ENCODE results near the gene IVD.

DNA sequence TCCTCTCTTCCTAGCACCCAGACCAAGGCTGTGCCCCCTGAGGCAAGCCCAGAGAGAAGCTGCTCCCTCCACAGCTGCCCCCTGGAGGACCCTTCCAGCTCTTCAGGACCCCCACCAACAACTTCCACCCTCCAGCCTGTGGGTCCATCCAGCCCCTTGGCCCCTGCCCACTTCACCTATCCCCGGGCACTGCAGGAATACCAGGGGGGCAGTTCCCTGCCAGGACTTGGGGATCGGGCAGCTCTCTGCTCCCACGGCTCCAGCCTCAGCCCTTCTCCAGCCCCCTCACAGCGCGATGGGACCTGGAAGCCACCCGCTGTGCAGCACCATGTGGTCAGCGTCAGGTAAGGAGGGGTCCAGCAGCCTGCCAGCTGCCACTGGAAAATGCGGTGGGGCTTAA is 42.0 kb upstream of the IVD start:
- TF ChIP-seq, protein P1, sequence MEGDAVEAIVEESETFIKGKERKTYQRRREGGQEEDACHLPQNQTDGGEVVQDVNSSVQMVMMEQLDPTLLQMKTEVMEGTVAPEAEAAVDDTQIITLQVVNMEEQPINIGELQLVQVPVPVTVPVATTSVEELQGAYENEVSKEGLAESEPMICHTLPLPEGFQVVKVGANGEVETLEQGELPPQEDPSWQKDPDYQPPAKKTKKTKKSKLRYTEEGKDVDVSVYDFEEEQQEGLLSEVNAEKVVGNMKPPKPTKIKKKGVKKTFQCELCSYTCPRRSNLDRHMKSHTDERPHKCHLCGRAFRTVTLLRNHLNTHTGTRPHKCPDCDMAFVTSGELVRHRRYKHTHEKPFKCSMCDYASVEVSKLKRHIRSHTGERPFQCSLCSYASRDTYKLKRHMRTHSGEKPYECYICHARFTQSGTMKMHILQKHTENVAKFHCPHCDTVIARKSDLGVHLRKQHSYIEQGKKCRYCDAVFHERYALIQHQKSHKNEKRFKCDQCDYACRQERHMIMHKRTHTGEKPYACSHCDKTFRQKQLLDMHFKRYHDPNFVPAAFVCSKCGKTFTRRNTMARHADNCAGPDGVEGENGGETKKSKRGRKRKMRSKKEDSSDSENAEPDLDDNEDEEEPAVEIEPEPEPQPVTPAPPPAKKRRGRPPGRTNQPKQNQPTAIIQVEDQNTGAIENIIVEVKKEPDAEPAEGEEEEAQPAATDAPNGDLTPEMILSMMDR (IDR thresholded peaks at IDR 0.05; ENCODE audit: poor library complexity, severe bottlenecking) = no peak
- TF ChIP-seq MXI1 (conservative IDR thresholded peaks at IDR 0.05; ENCODE audit: poor library complexity, severe bottlenecking) (no peak), RAD21 (conservative IDR thresholded peaks at IDR 0.05) (no peak), SMC3 (conservative IDR thresholded peaks at IDR 0.05; ENCODE audit: poor library complexity) (no peak), EZH2 (IDR thresholded peaks at IDR 0.05; ENCODE audit: borderline replicate concordance, insufficient read depth, low read length, poor library complexity, severe bottlenecking) (no peak), REST (IDR thresholded peaks at IDR 0.05; ENCODE audit: borderline replicate concordance) (no peak), POLR2AphosphoS5 (IDR thresholded peaks at IDR 0.05) (no peak), EP300 (conservative IDR thresholded peaks at IDR 0.05; ENCODE audit: poor library complexity, severe bottlenecking) (no peak)

Data from neural cell (in vitro differentiated cells).